GM20000 (cell line): ENCODE results near the gene SSU72.
A peak's percentile ranks its signal among the peaks of the same experiment; 100 is the strongest.
"Not testable (repeated sequence)": the region's sequence is repeated elsewhere in the genome, so short reads cannot be mapped to it uniquely, and the experiment has no call there.

Source experiments
- DNase-seq: peaks from one replicate; pipeline ENCODE4 v3.0.0; 2012; ENCODE audit warnings: low spot score
- CTCF ChIP-seq: IDR thresholded peaks from 2 replicates; pipeline ENCODE4 v1.5.1; 2012; ENCODE audit warnings: mild to moderate bottlenecking, control low read depth; ENCODE audit errors: extremely low read depth, missing control alignments

SSU72 gene

DNA sequence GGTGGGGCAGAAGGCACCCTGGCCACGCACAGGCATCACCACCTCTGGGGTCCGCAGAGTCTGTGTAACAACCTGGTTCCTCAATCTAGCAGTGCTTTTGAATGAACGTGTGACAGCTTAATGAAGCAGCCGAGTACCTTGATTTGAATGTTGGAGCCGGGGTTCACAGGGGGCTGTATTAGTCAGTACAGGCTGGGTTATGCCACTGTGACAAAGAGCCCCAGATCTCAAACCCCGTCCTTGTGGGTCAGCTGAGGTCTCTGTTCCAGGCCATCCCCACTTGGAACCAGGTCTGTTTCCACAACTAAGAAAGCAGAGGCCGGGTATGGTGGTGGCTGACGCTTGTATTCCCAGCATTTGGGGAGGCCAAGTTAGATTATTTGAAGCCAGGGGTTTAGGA, 44.7 kb downstream of the SSU72 start:
- TF ChIP-seq CTCF, result no peak
- peak; percentile 5 for DNase-seq

DNA sequence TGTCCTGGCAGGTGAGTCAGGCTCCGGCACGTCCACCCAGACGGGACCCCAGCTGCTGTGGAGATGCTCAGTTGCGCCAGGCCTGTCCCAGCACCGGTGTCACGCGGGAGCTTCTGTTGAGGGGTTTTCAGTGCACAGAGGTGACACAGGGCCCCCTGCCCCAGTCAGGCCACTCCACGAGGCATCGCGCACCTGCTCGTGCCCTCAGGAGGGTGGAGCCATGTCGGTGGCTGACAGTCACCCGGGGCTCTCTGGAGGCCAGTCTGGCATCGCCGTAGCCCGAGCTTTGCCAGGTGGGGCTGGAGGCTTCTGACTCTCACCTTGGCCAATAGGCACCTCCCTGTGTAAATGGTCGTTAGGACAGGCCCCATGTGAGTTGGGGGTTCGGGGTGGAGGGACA, 45.3 kb downstream of the SSU72 start:
- no peak for TF ChIP-seq CTCF

GRCh38 chr1:1528301-1529267, 46.1 kb downstream of the SSU72 start:
- peak; percentile 14 for DNase-seq

More for the DNA sequence above, 45.3 kb downstream of the SSU72 start:
- DNase-seq, result peak; percentile 17

DNA sequence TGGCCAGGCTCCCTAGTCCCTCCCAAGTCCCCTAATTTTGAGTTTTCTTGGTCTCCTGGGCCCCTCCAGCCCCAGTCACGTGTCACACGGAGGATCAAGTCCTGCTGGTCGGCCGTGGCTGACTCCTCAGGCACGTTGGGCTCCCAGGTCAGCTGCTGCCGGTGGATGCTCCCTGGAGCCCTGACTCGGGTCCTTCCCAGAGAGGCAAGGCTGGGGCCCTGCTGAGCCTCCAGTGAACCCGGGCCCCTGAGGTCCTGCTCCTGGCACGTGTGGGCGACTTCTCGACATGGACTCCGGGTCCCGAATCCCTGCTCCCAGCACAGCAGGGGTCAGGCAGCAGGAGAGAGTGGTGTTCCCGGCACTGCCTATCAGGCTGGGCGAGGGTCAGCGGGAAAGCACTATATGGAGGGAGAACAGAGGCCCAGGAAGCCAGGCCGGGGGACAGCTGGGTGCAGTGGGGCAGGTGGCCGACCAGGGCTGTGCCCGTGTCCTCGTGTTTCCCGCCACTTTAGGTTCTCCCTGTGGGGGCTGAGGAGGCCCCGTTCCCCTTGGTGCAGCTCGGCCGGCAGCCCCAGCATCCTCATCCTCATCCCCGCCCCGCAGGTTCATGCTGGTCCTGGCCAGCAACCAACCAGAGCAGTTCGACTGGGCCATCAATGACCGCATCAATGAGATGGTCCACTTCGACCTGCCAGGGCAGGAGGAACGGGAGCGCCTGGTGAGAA, 47.4 kb downstream of the SSU72 start:
- DNase-seq, result peak; percentile 12
- no peak for TF ChIP-seq CTCF

More at GRCh38 chr1:1528301-1529267, 46.1 kb downstream of the SSU72 start:
- no peak for TF ChIP-seq CTCF

DNA sequence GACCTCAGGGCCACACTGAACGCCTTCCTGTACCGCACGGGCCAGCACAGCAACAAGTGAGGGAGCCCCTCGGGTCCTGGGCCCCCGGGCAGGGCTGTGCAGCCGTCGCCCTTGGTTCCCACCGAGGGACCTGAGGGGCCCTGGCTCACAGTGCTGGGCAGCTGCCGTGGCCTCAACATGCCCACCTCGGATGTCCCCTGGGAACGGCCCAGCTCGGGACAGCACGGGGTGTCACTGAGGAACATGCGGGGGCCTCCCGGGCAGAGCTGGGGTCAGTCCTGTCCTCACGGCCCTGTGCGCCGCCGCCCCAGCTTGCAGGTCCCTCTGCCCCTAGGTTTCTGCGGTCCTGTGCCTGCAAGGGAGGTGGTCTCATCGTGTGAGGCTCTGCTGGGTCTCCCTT, 48.2 kb downstream of the SSU72 start:
- not testable (repeated sequence) for DNase-seq

DNA sequence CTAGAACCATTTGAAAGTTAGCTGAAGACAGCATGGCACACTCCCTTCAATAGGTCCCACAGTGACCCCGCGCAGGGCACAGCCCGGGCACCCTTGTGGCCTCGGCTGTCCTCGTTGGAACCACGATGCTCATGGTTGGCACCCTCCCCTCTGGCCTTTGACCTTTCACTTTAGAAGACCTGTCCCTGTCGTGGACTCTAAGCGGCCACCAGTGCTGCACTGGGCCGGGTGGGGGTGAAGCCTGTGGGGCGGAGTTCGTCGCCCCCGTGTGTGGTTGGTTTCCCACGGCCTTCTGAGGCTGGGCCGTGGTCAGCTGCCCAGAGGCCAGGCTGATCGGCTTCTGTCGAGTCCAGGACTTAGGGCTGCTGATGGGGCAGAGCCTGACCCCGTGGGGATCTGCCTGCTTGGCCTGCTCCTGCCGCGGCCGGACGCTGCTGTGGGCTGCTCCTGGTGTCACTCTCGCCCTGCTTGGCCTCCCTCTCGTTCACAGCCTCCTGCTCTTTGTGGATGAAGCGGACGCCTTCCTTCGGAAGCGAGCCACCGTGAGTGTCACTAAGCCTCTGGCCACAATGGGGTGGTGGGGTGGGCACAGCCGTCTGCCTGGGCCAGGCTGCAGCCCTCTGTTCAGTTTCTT, 49.8 kb downstream of the SSU72 start:
- DNase-seq, result not testable (repeated sequence)

- DNase-seq, result peak; percentile 7
Observed at GRCh38 chr1:1523651-1524050, 51.0 kb downstream of the SSU72 start.

DNA sequence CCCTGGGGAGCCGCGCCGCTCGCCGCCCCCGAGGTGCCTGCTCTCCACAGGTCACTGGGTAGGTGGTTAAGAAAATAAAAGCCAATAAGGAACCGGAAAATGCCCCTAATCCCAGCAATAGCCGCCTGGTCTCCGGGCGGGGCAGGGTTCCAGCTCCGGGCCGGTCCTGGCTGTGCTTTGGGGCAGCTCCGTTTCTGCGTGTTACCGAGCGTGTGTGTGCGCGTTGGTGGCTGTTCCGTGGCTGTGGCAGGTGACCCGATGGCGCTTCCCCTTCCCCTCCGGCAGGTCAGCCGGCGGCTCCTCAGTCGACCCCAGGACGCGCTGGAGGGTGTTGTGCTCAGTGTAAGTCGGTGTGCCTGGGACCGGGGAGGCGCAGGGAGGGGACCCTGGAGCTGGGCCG, 51.4 kb downstream of the SSU72 start:
- not testable (repeated sequence) for DNase-seq

- not testable (repeated sequence) for DNase-seq
Observed at GRCh38 chr1:1522536-1522935, 52.1 kb downstream of the SSU72 start.

- DNase-seq, result no peak
- no peak for TF ChIP-seq CTCF
Observed at GRCh38 chr1:1521331-1521730, 53.3 kb downstream of the SSU72 start.

- not testable (repeated sequence) for DNase-seq
Observed at GRCh38 chr1:1519805-1520505, 54.7 kb downstream of the SSU72 start.

GRCh38 chr1:1518621-1519007, 56.0 kb downstream of the SSU72 start:
- DNase-seq, result peak; percentile 17
